GM19023 (cell line): ENCODE results near the gene HTR5A.

ENCODE experiments used
- ATAC-seq: cut with Tn5 transposase; IDR thresholded peaks from one replicate; pipeline ENCODE4 v1.9.1; 2021; ENCODE audit warnings: mild to moderate bottlenecking, moderate library complexity; ENCODE audit not compliant: unreplicated experiment

The HTR5A gene

DNA sequence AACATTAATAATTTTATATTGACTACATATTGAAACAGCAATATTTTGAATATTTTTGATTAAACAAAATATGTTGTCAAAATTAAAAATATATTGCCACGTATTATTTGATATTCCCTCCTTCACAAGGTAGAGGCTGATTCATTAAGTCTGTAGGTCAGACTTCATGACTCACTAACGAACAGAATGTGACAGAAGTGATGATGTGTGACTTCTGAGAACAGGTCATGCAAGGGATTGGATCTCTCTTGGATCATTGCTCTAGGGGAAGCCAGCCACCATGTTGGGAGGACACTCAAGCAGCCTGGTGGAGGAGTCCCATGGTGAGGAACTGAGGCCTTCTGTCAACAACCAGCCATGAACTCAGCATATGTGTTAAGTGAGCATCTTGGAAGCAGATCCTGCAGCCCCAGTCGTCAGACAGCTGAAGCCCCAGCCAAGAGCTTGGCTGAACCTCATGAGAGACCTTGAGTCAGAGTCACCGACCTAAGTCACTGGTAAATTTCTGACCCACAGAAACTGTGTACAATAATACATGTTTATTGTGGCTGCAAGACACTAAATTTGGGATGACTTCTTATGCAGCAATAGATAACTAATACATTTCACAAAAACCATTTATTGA is 66.6 kb downstream of the HTR5A start:
- no peak for ATAC-seq
